HG03558 (cell line): ENCODE measurements around the gene OTOG.
"Not testable (repeated sequence)": the region's sequence is repeated elsewhere in the genome, so short reads cannot be mapped to it uniquely, and the experiment has no call there.

ENCODE experiments used
- ATAC-seq: cut with Tn5 transposase; IDR thresholded peaks from one replicate; pipeline ENCODE4 v1.9.1; 2021; ENCODE audit warnings: moderate number of reproducible peaks; ENCODE audit not compliant: unreplicated experiment; ENCODE audit errors: extremely low read depth

Gene OTOG

DNA sequence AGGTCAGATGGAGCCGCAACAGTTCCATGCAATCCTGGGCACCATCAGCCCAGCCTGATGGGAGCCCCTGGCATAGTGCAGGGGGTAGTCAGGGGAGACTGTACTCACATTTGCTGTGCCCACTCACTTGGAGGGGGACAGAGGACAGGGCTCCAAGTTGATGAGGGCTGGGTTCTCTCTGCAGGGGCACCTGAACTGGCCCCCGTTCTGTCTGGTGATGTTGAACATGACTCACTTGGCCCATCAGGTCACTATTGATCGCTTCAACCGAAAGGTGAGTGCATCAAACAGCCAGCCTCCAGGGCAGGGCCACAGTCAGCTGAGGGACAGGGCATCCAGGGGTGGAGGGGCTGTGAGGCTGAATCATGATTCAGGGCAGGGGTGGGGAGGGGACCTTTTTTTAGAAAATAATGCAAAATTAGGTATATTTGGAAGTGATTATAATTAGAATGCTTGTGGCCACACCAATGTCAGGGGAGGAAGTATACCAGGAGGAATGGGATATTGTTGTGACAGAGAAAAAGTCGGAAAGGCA lies 66.4 kb downstream of the OTOG start:
- ATAC-seq, result no peak

DNA sequence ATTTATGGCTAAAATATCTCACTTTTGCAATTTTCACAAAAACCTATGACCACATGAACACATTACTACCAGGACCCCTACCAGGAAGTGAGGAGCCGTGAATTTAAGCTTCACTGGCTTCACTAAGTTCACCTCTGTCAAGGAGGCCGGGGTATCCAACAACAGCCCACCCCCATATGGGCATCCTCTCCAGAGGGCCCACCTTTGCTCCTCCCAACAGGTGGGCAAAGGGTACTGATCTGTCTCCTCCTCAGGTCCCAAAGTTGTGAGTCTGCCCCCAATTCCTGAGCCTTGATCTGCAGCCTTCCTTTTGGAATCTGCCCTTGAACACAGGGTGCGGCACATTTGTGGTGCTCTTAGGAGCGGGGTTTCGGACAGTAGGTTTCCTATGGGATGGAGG lies 66.9 kb downstream of the OTOG start:
- ATAC-seq, result no peak

DNA sequence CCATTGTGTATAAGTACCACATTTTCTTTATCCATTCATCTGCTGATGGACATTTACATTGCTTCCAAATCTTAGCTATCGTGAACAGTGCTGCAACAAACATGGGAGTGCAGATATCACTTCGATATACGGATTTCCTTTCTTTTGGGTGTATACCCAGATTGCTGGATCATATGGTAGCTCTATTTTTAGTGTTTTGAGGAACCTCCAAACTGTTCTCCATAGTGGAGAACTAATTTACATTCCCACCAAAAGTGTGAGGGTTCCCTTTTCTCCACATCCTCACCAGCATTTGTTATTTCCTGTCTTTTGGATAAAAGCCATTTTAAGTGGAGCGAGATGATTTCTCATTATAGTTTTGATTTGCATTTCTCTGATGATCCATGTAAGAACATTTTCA lies 75.7 kb downstream of the OTOG start:
- not testable (repeated sequence) for ATAC-seq

DNA sequence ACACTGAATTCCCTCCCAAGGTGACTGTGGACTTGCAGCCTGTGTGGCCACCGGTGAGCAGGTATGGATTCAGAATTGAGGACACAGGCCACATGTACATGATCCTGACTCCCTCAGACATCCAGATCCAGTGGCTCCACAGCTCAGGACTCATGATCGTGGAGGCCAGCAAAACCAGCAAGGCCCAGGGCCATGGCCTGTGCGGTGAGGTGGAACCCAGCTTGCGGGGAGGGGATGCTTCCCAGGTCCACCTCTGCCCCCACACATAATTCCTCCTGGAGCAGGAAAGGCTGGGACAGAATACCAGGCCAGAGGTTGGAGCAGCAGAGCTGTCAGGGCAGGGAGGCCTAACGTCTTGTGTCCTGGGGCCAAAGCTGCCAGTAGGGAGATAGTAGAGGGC lies 82.1 kb downstream of the OTOG start:
- ATAC-seq, result no peak

DNA sequence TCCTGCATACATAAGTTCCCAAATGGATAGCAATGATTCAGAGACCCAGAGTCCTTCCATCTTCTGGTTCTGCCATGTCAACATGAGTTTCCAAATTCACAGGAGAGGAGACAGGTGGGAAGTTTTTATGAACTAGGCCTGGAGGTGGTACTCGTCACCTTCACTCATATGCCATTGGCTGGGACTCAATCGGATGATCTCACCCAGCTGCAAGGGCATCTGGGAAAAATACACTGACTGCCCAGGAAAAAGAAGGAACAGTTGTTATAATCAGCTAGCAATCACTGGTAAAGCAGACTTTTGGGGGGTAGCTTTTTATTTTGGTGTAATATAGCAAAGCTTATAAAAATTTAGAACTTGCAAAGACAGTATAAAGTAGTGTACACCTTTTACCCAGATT lies 83.9 kb downstream of the OTOG start:
- ATAC-seq, result no peak

DNA sequence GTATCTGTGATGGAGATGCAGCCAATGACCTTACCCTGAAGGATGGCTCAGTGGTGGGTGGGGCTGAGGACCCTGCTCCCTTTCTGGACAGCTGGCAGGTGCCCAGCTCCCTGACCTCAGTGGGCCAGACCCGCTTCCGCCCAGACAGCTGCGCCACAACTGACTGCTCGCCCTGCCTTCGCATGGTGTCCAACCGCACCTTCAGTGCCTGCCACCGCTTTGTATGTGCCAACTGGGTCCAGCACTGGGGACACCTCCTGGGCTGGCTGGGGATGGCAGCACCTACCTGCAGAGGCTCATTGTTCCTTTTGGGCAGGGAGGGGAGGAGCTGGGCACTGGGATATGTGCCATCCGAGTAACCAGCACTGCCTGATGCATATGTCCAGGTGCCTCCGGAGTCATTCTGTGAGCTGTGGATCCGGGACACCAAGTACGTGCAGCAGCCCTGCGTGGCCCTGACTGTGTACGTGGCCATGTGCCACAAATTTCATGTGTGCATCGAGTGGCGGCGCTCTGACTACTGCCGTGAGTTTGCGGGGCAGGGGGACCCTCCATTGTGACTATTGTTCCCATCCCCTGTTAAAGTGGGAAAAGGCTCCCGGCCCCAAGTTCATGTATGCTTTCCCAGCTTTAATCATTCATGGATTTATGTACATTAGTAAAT lies 84.8 kb downstream of the OTOG start:
- ATAC-seq, result no peak

DNA sequence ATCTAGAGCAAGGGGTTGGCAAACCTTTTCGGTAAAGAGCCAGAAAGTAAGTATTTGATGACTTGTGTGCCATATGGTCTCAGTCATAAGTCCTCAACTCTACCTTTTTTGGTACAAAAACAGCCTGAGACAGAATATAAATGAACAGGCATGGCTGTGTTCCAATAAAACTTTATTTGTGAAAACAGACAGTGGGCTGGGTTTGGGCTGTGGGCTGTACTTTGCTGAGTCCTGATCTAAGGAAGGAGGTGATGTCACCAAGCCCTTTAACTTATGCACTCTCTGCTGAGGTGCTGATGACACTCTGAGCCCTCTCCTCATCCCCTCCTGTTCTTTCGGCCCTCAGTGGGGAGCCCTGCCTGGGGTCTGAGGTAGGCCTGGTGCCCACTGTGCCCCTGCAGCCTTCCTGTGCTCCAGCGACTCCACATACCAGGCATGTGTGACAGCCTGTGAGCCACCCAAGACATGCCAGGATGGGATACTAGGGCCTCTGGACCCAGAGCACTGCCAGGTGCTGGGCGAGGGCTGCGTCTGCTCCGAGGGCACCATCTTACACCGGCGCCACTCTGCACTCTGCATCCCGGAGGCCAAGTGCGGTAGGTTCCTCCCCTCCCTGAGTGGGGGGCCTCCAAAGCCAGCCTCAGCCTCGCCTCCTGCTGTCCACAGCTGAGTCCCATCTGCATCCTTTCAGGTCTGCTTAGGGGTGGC lies 86.4 kb downstream of the OTOG start:
- no peak for ATAC-seq

DNA sequence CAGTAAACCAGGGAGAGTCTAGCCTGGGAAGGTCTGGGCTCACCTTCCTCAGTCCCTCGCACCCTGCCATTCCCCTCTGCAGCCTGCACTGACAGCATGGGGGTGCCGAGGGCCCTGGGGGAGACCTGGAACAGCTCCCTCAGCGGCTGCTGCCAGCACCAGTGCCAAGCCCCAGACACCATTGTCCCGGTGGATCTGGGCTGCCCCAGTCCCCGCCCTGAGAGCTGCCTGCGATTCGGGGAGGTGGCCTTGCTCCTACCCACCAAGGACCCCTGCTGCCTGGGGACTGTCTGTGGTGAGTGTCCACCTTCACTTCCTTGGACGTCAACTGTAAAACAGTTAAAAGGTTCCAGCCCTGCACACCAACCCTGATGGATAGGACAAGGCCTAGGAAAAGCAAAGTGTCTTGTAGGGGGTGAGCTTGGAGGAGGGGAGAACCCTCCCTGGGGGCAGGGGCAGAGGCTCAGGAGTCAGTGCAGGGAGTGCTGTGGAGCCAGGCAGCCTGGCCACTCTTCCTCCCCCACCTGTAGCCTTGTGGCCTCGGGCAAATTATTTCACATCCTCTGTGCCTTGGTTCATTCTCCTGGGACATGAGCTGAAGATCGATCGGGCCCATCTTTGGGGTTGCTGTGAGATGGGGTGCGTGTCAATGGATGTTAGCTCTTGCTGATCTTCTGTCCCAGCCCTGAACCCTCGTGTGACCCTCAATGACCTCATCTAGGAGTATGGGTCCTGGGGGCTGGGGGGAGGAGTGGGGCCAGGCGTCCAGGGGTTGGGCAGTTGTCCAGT lies 87.1 kb downstream of the OTOG start:
- no peak for ATAC-seq

DNA sequence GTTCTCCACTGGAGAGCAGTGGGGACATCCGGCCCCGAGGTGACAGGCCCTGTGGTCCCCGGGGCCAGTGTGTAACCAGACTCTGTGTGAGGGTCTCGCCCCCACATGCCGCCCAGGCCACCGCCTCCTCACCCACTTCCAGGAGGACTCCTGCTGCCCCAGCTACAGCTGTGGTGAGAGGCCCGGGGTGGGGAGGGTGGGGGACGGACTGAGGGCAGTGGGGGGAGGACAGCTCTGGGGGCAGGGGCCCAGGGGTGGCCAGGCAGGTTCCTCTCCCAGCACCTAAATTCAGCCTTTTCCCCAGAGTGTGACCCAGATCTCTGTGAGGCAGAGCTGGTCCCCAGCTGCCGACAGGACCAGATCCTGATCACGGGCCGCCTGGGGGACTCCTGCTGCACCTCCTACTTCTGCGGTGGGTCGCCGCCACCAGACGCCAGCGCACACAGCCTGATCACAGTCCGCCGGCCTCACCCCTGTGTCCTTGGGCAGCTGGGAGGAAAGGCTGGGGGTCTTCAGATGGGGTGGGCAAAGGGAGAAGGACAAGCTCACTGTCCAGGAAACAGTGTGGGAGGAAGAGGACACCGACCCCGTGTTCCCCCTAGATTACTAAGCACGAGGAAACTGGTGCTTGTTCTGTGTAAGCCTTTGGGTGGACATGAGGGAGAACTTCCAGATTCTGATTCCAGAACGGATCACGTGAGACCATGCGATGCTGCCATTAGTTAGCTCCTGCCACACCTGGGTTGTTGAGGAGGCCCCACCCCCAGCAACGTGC lies 87.9 kb downstream of the OTOG start:
- no peak for ATAC-seq

DNA sequence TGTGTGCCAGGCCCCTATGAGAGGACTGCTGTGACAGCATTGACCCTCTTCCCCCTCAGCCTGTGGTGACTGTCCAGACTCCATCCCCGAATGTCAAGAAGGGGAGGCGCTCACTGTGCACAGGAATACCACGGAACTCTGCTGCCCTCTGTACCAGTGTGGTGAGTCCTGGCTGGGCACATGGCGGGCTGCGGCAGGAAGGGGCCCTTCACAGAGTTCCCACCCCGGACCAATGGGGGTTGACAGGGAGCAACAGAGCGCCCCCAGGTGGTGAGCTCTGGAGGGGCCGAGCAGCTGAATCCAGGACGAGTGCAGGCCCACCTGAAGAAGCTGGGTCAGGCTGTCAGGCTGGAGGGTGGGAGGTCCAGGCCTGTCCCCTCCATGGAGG lies 88.5 kb downstream of the OTOG start:
- ATAC-seq, result no peak

DNA sequence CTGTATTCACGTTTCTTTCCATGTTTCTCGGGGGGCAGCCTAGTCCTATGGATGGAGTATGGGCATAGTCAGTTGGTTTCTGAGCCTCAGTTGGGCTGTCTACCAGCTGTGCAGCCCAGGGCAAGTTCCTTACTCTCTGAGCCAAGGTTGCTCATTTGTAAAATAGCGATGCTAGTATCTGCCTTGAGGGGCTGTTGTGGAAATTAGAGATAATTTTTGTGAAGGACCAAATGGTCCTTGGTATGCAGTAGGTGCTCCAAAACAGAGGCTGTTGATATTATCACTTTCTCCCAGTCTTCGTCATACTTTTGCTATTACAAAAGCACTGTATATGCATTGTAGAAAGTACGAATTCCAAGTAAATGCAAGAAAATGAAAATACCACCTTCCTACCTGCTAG lies 89.7 kb downstream of the OTOG start:
- ATAC-seq, result no peak

DNA sequence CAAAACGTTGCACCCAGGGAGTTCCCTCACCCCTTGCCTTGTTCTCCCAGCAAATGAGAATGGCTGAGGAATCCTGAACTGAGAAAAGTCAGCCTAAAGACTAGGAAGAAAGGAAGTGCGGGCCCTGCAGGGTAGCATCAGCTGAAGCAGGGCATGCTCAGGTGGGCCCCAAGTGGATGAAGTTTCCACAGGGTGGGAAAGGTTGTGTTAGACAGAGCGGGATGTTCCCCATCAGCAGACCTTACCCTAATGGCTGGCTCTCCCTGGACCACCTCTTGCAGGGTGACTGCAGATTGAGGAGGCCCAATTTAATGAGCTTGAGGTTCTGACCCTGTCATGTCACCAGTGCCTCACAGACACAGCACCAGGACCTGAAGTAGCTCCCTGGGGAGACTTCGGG lies 90.8 kb downstream of the OTOG start:
- no peak for ATAC-seq

DNA sequence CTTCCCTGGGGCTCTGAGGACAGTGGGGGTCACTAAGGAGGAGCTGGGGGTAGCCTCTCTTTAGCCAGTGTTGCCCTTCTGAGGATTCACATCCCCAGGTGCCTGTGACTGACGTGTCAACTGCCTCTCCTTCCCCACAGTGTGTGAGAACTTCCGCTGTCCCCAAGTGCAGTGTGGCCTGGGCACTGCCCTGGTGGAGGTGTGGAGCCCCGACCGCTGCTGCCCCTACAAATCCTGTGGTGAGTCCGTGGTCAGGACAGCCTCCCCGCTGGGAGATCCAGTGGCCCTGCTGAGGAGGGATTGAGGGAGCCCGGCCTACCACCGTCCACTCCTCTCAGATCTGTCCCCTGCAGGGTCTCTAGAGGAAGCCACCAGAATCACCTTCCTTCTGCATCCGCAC lies 91.3 kb downstream of the OTOG start:
- no peak for ATAC-seq

DNA sequence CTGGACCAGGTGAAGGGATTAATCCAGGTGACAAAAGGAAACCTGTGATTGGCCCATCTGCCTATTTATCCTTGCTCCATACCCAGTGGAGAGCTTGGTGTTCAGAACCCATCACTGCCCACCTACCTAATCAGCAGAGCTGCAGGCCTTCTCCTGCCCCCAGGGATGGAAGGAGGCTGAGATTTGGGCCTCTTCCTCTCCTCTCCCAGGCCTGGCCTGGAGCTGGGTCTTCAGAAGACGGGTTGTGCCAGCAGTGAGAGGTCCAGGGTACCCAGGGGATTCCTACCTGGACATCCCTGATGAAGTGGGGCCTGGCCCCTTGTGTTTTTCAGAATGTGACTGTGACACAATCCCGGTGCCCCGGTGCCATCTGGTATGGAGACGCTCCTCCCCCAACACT lies 92.0 kb downstream of the OTOG start:
- no peak for ATAC-seq

DNA sequence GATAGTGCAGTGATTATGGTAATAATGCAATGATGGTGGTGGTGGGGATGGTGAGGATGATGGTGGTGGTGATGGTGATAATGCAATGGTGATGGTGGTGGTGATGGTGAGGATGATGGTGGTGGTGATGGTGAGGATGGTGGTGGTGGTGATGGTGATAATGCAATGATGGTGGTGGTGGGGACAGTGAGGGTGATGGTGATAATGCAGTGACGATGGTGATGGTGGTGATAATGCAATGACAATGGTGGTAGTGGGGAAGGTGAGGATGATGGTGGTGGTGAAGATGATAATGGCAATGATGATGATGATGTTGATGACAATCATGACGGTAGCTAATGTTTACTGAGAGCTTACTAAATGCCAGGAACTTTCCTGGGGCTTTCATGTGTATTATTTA lies 92.7 kb downstream of the OTOG start:
- ATAC-seq, result no peak

DNA sequence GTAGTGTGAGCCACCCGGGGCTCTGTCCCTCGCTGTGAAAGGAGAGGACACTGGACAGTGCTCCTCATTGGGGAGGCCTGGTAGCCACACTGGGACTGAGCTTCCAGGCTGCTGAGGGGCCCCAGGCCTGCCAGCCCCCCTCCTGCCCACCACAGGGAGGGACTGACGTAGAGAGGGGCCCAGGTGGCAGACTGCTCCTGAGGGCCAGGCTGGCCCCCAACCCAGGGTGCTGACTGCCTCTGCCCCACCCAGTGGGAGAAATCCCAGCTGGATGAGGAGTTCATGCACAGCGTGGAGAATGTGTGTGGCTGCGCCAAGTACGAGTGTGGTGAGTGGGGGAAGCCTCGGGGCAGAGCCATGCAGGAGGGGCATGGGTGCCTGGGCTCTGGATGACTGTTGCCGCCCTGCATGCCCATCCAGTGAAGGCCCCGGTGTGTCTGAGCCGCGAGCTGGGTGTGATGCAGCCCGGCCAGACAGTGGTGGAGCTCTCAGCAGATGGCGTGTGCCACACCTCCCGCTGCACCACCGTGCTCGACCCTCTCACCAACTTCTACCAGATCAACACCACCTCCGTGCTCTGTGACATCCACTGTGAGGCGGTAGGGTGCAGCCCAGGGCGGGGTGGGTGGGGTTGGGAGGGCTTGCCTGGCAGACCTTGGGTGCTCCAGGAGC lies 93.6 kb downstream of the OTOG start:
- no peak for ATAC-seq

DNA sequence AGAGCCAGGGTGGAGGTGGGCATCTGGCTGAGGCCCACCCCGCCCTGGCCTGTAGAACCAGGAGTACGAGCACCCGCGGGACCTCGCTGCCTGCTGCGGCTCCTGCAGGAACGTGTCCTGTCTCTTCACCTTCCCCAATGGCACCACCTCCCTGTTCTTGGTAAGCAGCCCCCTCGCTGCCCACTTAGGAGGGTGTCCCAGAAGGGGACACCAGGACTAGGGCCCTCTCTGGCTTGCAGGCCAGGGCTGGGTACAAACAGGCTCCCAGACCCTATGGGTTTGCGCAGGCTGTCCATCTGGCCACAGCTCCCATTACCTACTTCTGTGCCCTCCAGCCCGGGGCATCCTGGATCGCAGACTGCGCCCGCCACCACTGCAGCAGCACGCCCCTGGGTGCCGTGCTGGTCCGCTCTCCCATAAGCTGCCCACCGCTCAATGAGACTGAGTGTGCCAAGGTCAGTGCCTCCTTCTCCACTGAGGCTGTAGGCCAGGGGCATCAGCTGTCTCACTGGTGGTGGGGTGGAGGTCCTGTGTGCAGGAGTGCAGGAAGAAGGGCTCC lies 94.8 kb downstream of the OTOG start:
- ATAC-seq, result no peak

DNA sequence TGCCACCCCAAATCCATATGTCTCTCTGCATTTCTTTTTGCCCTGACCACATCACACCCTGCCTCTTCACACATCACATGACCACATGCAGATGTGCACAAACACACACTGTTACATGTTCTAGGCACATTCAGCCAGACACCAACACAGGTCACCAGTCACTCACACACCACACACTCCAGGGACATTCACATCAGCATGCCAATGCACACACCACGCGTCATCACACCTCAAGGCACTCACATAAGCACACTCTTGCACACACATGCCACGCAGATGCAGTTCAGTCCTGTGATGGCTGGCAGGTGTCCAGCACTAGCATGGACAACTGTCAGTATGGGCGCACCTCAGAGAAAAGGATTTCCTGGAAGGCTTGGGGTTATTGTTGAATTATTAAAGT lies 95.3 kb downstream of the OTOG start:
- ATAC-seq, result no peak

DNA sequence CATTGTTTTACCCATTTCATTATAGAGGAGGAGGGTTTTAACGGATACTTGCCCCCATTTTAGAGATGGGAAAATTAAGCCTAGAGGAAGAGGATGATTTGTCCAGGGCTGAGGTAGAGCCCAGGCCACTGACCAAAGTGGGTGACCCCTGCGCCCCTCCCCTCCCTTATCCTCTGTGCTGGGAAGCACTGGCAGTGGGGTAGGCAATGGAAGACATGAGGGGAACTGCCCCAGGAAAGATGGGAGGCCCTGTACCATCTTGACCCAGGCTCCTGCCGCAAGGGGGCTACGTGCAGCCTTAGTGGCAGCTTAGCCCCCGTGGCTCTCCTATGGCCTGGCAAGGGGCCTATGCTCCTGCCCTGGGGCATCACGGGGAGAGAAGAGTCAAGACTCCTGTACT lies 95.9 kb downstream of the OTOG start:
- ATAC-seq, result no peak
